Posterior vena cava (tissue), 2 donors: ENCODE data around the gene OLA1. TPM values are rescaled to one million over a fixed set of nuclear protein-coding genes. Genes with fewer than 3 reads are reported as not detected.

Experiments used
- DNase-seq: peaks from one replicate; pipeline ENCODE4 v3.0.0-alpha.2; 2020; ENCODE audit warnings: low spot score
- intact Hi-C, 2 donors: fragments of 100-400 bp; cut with DNase I; formaldehyde crosslinking; loops; one replicate each; pipeline versions ENCODE4 v1.14.1 to v1.14.2; 2022 to 2023
- total RNA-seq, 2 donors: library from RNA; stranded (reverse); fragmentation: NEBNext Ultra II Directional; extraction: Animal tissue kit (Norgen Biotek cat#: 25700); gene quantifications; one replicate each; pipeline ENCODE4 v1.2.1, GENCODE V29; 2021
- donor health status: DM: yes; HTN: yes; CAD: no.
- donor health status: DM: yes; HTN: yes; CAD: no.

OLA1 gene
- total RNA-seq, 2 donors from 2014 or later = 51.8 to 63.9 TPM

GRCh38 chr2:174184915-174185314, 63.4 kb downstream of the OLA1 start:
- intact Hi-C loops = no loop called here

GRCh38 chr2:174184504-174184903, 63.8 kb downstream of the OLA1 start:
- intact Hi-C loops = no loop called here
- DNase-seq = no peak

More at GRCh38 chr2:174184915-174185314, 63.4 kb downstream of the OLA1 start:
- no peak for DNase-seq

DNA sequence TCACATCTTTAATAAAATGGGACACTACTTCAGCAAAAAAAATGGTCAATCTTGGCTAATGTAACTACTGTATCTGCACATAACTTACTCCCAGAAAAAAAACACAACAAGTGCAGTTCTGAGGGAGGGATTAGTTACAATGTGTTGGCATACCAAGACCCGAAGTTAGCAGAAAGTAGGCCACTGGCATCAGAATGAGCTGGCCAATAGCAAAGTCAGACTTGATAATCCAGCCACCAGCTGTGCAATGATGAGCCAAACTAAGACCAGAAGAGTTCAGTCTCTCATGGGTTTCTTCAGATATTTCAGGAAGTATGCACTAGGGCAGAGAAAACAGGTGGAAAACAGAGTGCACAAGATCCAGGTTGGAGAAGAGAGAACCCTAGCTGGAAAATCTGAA, 65.3 kb downstream of the OLA1 start:
- intact Hi-C loops = no loop called here
- no peak for DNase-seq

GRCh38 chr2:174181368-174181767, 67.0 kb downstream of the OLA1 start:
- no peak for DNase-seq
- intact Hi-C loops = no loop called here

- no peak for DNase-seq
- intact Hi-C loops = no loop called here
These were observed 67.6 kb downstream of the OLA1 start for GRCh38 chr2:174180726-174181236.

DNA sequence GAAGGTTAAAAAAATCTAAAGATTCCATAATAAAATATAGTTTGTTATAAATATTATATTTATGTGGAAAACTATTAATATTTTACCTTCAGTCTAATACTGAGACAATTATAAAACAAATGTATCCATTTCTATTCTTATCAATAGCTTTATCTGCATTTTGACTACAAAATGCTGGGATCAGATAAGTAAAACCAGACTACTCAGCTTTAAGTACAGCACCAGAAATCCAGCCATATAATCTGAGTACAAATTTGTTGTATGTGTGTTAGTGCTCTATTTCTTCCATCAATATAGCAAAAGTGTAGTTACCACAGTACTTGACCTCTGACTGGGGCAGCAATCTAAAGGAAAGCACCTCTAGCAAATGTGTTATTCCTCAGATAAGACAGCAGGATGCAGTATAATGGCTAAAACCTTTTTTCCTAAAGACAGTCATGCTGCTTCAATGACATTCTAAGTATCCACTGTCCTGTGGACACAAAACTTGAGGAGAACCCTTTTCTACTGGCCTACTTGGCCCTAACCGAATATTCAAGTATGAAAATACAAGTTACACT, 68.1 kb downstream of the OLA1 start:
- intact Hi-C loops = no loop called here
- DNase-seq = no peak

DNA sequence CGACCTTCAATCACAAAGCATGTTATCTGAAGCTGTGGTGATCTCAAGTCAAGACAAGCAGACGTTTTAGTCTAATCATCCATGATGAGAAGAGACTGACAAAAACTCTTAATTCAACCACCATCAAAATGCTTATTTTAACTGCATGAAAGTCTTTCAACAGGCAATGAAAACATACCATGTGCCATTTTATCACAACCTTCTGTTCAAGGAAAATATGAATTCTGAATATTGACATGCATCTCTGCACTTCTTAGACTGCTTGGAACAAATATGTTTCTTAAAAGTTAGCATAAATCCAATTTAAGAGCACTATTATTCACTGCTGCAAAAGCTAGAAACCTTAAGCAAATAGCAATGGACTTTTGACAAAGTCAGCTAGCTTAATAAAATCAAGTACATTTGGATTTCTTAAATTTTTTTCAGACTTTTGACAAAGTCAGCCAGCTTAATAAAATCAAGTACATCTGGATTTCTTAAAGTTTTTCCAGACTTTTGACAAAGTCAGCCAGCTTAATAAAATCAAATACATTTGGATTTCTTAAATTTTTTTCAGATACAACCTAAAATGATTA, 70.9 kb downstream of the OLA1 start:
- no peak for DNase-seq
- intact Hi-C loops = no loop called here

DNA sequence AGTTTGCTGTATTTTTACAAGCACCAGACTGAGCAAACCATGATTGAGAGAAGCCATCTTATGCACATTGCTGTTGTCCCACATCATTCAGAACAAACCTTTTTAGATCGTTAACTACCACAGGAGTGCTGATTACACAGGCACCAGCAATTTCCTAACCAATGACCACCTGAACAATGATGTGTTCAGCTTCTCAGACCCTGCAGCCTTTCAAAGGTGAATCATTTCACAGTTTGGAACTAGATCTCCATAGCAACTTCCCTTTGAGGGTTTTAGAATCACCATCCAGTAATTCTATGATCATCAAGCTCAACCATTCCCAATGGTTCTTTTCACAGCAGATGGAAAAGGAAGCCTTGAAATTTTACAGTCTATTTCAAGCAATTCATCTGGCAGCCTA, 71.4 kb downstream of the OLA1 start:
- intact Hi-C loops = no loop called here

GRCh38 chr2:174174741-174175140, 73.6 kb downstream of the OLA1 start:
- intact Hi-C loops = no loop called here
- no peak for DNase-seq

More for the DNA sequence above, 71.4 kb downstream of the OLA1 start:
- no peak for DNase-seq

DNA sequence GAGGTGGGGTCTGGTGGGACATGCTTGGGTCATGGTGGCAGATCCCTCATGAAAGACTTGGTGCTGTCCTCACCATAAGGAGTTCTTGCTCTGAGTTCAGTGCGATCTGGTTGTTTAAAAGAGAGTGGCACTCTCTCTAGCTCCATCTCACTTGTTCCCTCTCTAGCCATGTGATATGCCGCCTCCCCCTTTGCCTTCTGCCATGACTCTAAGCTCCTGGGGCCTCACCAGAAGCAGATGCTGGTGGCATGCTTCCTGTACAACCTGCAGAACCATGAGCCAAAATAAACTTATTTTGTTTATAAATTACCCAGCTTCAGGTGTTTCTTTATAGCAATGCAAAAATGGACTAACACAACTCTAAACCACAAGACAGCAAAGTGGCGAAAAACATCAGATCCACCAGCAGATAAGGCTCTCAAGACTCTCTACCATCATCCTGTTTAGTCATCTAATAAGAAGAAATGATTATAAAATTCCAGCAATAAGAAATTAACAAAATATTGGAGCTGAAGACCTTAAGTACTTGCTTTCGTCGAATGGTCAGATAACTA, 75.5 kb downstream of the OLA1 start:
- no peak for DNase-seq
- intact Hi-C loops = no loop called here

GRCh38 chr2:174171686-174172445, 76.5 kb downstream of the OLA1 start:
- no peak for DNase-seq
- intact Hi-C loops = no loop called here

- intact Hi-C loops = no loop called here
- no peak for DNase-seq
These were observed 79.0 kb downstream of the OLA1 start for GRCh38 chr2:174169372-174169771.

- no peak for DNase-seq
These were observed 82.1 kb downstream of the OLA1 start for GRCh38 chr2:174166261-174166660.

DNA sequence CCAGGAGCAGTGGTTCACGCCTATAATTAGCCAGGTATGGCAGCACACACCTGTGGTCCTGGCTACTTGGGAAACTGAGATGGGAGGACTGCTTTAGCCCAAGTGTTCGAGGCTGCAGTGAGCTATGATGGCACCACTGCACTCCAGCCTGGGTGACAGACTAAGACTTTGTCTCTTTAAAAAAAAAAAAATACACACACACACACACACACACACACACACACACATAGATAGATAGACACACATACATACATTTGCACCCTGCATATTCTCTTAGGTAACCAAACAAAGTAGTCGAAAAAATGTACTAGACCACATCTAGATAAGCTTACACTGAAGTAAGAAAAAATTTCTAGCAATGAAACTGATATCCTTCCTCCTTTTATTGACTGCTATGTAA, 86.8 kb downstream of the OLA1 start:
- no peak for DNase-seq
- intact Hi-C loops = no loop called here

More at GRCh38 chr2:174166261-174166660, 82.1 kb downstream of the OLA1 start:
- intact Hi-C loops = no loop called here

- intact Hi-C loops = no loop called here
- DNase-seq = no peak
These were observed 90.3 kb downstream of the OLA1 start for GRCh38 chr2:174158003-174158402.

DNA sequence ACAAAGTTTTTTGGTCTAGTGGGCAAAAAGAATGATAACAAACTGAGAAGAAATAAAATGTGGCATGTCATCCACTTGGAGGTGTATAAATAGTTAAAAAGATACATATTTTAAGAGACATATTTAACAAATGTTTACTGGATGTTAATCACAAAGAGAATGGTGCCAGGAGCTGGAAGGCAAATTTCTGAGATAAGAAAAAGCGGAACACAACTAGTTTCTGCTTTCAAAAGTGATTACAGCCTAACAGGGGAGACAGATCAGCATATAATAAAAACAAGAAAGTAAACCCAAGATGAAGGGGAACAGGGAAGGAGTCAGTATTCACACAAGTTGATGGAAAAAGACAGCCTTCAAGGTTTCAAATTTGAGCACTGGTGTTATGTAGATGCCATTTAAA, 91.3 kb downstream of the OLA1 start:
- intact Hi-C loops = no loop called here
- DNase-seq = no peak

GRCh38 chr2:174153757-174154680, 94.3 kb downstream of the OLA1 start:
- no peak for DNase-seq
- intact Hi-C loops = no loop called here

GRCh38 chr2:174149530-174149929, 98.8 kb downstream of the OLA1 start:
- intact Hi-C loops = no loop called here
- no peak for DNase-seq

DNA sequence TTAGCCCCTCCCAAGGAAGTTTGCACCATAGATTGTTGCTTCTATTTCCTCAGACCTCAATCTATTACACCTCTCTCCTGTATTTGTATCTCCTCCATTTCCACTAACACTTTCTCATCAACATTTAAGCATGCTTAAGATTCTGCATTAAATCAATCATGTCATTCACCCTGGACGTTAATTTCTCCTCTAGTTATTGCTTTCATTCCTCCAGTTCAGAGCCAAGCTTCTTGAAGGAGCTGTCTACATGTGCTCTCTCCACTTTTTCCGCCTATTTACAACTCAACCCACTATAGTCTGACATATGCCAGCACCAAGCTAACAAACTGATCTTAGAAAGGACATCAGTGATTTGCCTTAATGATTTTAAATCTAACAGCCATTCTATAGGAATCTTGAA, 99.5 kb downstream of the OLA1 start:
- intact Hi-C loops = no loop called here
- DNase-seq = no peak
